Type B pancreatic cell (in vitro differentiated cells): Measurements from ENCODE around the gene ZNF273. TPM values are rescaled to one million over a fixed set of nuclear protein-coding genes. Genes with fewer than 3 reads are reported as not detected.
"Not testable (repeated sequence)": the region's sequence is repeated elsewhere in the genome, so short reads cannot be mapped to it uniquely, and the experiment has no call there.

Source experiments
- DNase-seq: peaks from one replicate; pipeline ENCODE4 v3.0.0; 2021; ENCODE audit warnings: mixed read lengths; ENCODE audit not compliant: unreplicated experiment; ENCODE audit errors: extremely low spot score
- H3K27ac Mint-ChIP-seq: 2 replicates; pipeline ENCODE4 v1.8.0; 2021; ENCODE audit warnings: mild to moderate bottlenecking, mixed read lengths
- H3K27me3 Mint-ChIP-seq: 2 replicates; pipeline ENCODE4 v1.8.0; 2021; ENCODE audit warnings: mixed read lengths
- H3K36me3 Mint-ChIP-seq: 2 replicates; pipeline ENCODE4 v1.8.0; 2021; ENCODE audit warnings: mixed read lengths
- H3K4me1 Mint-ChIP-seq: one replicate; pipeline ENCODE4 v1.8.0; 2021; ENCODE audit warnings: mixed read lengths; ENCODE audit not compliant: unreplicated experiment
- H3K4me3 Mint-ChIP-seq: 2 replicates; pipeline ENCODE4 v1.8.0; 2021; ENCODE audit warnings: mild to moderate bottlenecking, mixed read lengths
- H3K9me3 Mint-ChIP-seq: 2 replicates; pipeline ENCODE4 v1.8.0; 2021; ENCODE audit warnings: mixed read lengths
- long read RNA-seq: library from polyadenylated mRNA; unstranded; transcript quantifications from one replicate; pipeline ENCODE4 v2.0.0, GENCODE V29; 2020
- total RNA-seq: library from RNA; stranded (reverse); gene quantifications from 2 replicates; pipeline ENCODE4 v1.2.1, GENCODE V29; 2021; ENCODE audit warnings: low replicate concordance
- TF ChIP-seq, protein P1 (sequence below): fragments of 200-600 bp; sonication (generic); conservative IDR thresholded peaks from 2 replicates; pipeline ENCODE4 v1.5.0; 2021; ENCODE audit warnings: antibody characterized with exemption, mild to moderate bottlenecking

Gene ZNF273
- total RNA-seq: 6.2 and 9.3 TPM in 2 replicates
- long read RNA-seq, partial matches to known transcripts: 0 of 12 reads
- long read RNA-seq, other reads (novel, unspliced or antisense): 9 of 12 reads

DNA sequence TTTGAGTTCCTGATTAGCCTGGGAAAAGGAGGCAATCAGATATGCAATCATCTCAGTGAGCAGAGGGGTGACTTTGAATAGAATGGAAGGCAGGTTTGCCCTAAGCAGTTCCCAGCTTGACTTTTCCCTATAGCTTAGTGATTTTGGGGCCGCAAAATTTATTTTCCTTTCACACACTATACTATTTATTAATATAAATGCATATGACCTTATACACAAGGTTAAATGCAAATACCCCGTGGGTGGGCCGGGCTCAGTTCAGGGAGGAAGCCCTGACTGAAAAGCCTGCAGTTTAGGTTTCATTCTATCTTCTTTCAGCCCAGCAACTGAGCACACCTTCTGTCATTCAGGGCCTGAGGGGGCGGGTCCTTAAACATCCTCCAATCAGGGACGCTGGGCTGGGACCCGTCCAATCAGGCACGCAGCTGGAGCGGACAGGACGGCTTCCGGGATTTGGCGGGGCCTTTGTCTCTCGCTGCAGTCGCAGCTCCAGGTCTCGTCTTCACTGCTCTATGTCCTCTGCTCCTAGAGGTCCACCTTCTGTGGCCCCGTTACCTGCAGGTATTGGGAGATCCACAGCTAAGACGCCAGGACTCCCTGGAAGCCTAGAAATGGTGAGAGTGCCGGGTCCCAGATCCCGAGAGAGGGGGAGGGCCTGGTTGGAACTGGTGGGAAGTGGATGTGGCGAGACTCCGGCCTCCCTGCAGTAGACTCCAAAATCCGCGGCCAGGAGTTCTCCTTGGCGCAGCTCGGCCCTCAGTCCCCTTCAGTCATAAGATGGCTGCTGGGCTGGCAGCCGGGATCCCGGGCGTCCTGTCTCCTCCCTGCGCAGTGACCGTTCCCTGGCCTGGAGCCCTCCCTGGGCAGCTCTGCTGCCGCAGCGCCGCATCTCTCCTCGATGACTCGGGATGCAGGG lies at the start of gene ZNF273:
ZNF273 (plus strand) TSS at position 468 of the 916 bp plus-strand sequence; CDS start at position 513, 45 bp downstream.
- peak within 1 kb of the TSS; percentile 98 for H3K4me3 Mint-ChIP-seq
- peaks cover 8% of the 10 kb centered on the region for H3K4me1 Mint-ChIP-seq
- peak within 1 kb of the TSS; percentile 96 for H3K27ac Mint-ChIP-seq
- no peaks in the 10 kb centered on the region for H3K9me3 Mint-ChIP-seq
- TF ChIP-seq, protein P1, sequence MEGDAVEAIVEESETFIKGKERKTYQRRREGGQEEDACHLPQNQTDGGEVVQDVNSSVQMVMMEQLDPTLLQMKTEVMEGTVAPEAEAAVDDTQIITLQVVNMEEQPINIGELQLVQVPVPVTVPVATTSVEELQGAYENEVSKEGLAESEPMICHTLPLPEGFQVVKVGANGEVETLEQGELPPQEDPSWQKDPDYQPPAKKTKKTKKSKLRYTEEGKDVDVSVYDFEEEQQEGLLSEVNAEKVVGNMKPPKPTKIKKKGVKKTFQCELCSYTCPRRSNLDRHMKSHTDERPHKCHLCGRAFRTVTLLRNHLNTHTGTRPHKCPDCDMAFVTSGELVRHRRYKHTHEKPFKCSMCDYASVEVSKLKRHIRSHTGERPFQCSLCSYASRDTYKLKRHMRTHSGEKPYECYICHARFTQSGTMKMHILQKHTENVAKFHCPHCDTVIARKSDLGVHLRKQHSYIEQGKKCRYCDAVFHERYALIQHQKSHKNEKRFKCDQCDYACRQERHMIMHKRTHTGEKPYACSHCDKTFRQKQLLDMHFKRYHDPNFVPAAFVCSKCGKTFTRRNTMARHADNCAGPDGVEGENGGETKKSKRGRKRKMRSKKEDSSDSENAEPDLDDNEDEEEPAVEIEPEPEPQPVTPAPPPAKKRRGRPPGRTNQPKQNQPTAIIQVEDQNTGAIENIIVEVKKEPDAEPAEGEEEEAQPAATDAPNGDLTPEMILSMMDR: no peak
- DNase-seq: peak; percentile 89
- peaks cover 4% of the 10 kb centered on the region for H3K27me3 Mint-ChIP-seq
- peaks cover 3% of the 10 kb centered on the region for H3K36me3 Mint-ChIP-seq

GRCh38 chr7:64853679-64854078 lies 49.4 kb upstream of the ZNF273 start:
- no peak overlapping the region for H3K27ac Mint-ChIP-seq
- no peaks in the 10 kb centered on the region for H3K27me3 Mint-ChIP-seq
- no peak for DNase-seq
- TF ChIP-seq, protein P1: no peak
- no peak overlapping the region for H3K4me3 Mint-ChIP-seq
- H3K9me3 Mint-ChIP-seq: no peaks in the 10 kb centered on the region
- no peaks in the 10 kb centered on the region for H3K36me3 Mint-ChIP-seq
- H3K4me1 Mint-ChIP-seq: no peaks in the 10 kb centered on the region

DNA sequence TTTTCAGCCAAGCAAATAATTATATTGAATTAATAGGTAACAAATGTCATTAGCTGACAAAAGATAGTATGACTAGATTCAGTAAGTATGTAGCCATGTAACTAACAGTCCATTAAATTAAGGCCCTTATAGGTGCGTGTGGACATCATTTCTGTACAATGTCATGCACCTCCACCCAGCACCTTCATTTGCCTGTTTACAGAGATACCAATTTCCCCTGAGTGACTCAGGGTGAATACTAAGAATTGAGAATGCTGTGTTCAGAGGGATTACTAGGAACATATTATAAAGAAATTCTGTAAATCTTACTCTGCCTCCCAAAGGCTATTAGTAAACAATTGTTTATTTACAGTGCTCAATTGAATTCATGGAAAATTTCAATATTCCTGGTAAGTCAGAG lies 48.1 kb upstream of the ZNF273 start:
- no peaks in the 10 kb centered on the region for H3K9me3 Mint-ChIP-seq
- no peaks in the 10 kb centered on the region for H3K27me3 Mint-ChIP-seq
- no peaks in the 10 kb centered on the region for H3K36me3 Mint-ChIP-seq
- no peak overlapping the region for H3K27ac Mint-ChIP-seq
- no peak for DNase-seq
- TF ChIP-seq, protein P1: no peak
- H3K4me3 Mint-ChIP-seq: no peak overlapping the region
- H3K4me1 Mint-ChIP-seq: no peaks in the 10 kb centered on the region

DNA sequence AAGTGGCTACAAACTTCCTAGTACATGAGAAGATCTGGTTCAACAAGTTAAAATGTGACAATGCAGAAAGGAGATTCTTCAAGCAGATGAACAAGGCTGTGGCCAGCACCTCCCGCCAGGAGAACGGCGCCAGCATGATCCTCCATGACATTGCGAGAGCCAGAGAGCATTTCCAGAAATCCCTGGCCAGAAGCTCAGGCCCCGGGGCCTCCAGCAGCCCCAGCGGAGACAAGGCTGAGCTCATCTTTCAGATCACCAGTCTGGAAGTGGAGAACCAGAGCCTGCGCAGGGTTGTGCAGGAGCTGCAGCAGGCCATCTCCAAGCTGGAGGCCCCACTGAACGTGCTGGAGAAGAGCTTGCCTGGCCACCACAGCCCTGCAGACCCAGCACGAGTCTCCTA lies 40.1 kb upstream of the ZNF273 start:
- TF ChIP-seq, protein P1: no peak
- Mint-ChIP-seq H3K27ac (no peak overlapping the region), H3K27me3 (no peaks in the 10 kb centered on the region), H3K36me3 (no peaks in the 10 kb centered on the region), H3K4me3 (no peak overlapping the region), H3K9me3 (no peaks in the 10 kb centered on the region), H3K4me1 (no peaks in the 10 kb centered on the region)
- DNase-seq: peak; percentile 48

- not testable (repeated sequence) for H3K4me1 Mint-ChIP-seq, H3K27ac Mint-ChIP-seq, H3K36me3 Mint-ChIP-seq, H3K4me3 Mint-ChIP-seq, H3K27me3 Mint-ChIP-seq, DNase-seq, H3K9me3 Mint-ChIP-seq
Observed at GRCh38 chr7:64863530-64863929, 39.5 kb upstream of the ZNF273 start.

GRCh38 chr7:64863969-64864368 lies 39.1 kb upstream of the ZNF273 start:
- Mint-ChIP-seq H3K4me1 (no peaks in the 10 kb centered on the region), H3K4me3 (no peak overlapping the region), H3K36me3 (no peaks in the 10 kb centered on the region), H3K27ac (no peak overlapping the region), H3K27me3 (no peaks in the 10 kb centered on the region), H3K9me3 (no peaks in the 10 kb centered on the region)
- TF ChIP-seq, protein P1: no peak
- DNase-seq: peak; percentile 36
